Measurements from ENCODE around the gene CD2AP. TPM values are rescaled to one million over a fixed set of nuclear protein-coding genes. Genes with fewer than 3 reads are reported as not detected.

The CD2AP gene
- total RNA-seq, 3 donors from 2014 or later: 61.7 to 173 (median 104) TPM

DNA sequence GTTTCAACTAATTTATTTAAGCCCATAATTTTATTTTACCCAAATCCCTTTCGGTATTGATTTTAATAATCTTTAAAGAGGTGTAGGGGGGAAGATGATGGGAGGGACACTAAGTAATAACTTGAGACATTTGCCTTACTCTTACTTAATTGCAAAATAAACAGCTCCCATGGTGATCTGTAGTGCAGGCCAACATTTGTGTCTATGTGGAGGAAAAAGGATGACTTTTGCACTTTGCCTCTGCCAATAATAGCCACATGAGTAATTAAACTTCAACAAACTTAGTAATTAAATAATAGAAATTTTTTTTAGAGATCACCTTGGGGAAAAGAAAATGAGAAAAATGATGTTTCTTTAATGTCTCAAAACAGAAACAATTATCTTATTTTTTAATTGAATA, 29.9 kb upstream of the CD2AP start:
- H3K4me1 ChIP-seq (ENCODE audit: low read depth): no peaks in the 10 kb centered on the region
- H3K4me3 ChIP-seq: no peak overlapping the region
- DNase-seq (no peak), ATAC-seq (no peak)
- no peaks in the 10 kb centered on the region for H3K36me3 ChIP-seq (ENCODE audit: low read depth)
- intact Hi-C loops (cut with DNase I, micrococcal nuclease): no loop called here
- no peak for TF ChIP-seq CTCF (IDR thresholded peaks at IDR 0.05)
- H3K9me3 ChIP-seq: no peaks in the 10 kb centered on the region

GRCh38 chr6:47451162-47451561, 26.4 kb upstream of the CD2AP start:
- H3K9me3 ChIP-seq: no peaks in the 10 kb centered on the region
- H3K36me3 ChIP-seq (ENCODE audit: low read depth): no peaks in the 10 kb centered on the region
- no peak for DNase-seq
- TF ChIP-seq CTCF (IDR thresholded peaks at IDR 0.05): no peak
- ATAC-seq: no peak
- H3K4me3 ChIP-seq: no peak overlapping the region
- H3K4me1 ChIP-seq (ENCODE audit: low read depth): no peaks in the 10 kb centered on the region
- intact Hi-C loops (cut with DNase I, micrococcal nuclease): no loop called here

DNA sequence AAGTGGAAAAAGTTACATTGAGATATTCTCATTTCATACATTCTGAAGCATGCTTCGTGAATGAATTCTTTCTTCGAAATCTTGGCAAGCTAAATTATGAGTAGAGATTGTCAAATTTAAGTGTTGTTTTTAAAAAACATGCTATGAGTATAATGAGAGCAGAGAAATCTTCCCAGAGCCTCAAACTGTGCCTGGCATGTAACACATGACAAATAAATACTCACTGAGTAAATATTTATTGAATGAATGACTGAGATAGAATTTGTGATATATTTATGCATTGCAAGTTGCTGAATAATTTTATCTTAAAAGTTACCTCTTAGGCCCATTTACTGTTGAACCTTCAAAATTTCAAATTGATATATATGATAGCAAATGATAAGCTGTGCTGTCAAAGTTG, 24.7 kb upstream of the CD2AP start:
- TF ChIP-seq CTCF (IDR thresholded peaks at IDR 0.05): no peak
- no peaks in the 10 kb centered on the region for H3K4me1 ChIP-seq (ENCODE audit: low read depth)
- no peak overlapping the region for H3K4me3 ChIP-seq
- no peaks in the 10 kb centered on the region for H3K9me3 ChIP-seq
- no peak for DNase-seq
- H3K36me3 ChIP-seq (ENCODE audit: low read depth): no peaks in the 10 kb centered on the region
- no peak for ATAC-seq
- intact Hi-C loops (cut with DNase I, micrococcal nuclease): no loop called here

- intact Hi-C loops (cut with DNase I, micrococcal nuclease): no loop called here
- no peak for TF ChIP-seq CTCF (IDR thresholded peaks at IDR 0.05)
- peak; percentile 41 for ATAC-seq
- H3K4me3 ChIP-seq: no peak overlapping the region
- DNase-seq: no peak
- H3K4me1 ChIP-seq (ENCODE audit: low read depth): no peaks in the 10 kb centered on the region
- H3K36me3 ChIP-seq (ENCODE audit: low read depth): no peaks in the 10 kb centered on the region
- no peaks in the 10 kb centered on the region for H3K9me3 ChIP-seq
Measured at GRCh38 chr6:47453372-47453936, 24.1 kb upstream of the CD2AP start.

GRCh38 chr6:47454713-47455396, 22.7 kb upstream of the CD2AP start:
- no peak for TF ChIP-seq CTCF (IDR thresholded peaks at IDR 0.05)
- DNase-seq (no peak), ATAC-seq (no peak)
- Histone ChIP-seq H3K36me3 (ENCODE audit: low read depth) (no peaks in the 10 kb centered on the region), H3K9me3 (no peaks in the 10 kb centered on the region), H3K4me1 (ENCODE audit: low read depth) (no peaks in the 10 kb centered on the region), H3K4me3 (no peak overlapping the region)
- intact Hi-C loops (cut with DNase I, micrococcal nuclease): no loop called here
